GM19193 (cell line): ENCODE data around the gene ITGB5.

Experiments used
- POLR2A ChIP-seq: IDR thresholded peaks from 4 replicates; pipeline ENCODE4 v1.6.1; 2011; ENCODE audit not compliant: insufficient read depth, insufficient read length; ENCODE audit errors: extremely low read depth

The ITGB5 gene

DNA sequence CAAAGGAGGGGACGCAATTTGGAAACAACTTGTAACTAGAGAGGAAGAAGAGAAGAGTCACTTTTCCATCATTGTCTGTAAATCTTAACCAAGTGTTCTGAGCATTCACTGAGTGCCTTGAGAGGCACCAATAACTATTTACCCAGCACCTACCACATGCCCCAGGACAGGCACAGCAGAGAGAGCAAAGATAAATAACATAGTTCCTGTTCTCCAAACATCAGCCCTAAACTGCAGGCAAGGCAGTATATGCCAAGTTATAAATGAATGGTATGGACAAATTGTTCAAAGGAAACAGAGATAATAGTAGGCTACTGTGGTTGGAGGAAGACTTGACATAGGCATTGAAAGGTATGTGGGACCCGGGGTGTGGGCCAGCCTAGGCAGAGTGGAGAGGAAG, 45.6 kb downstream of the ITGB5 start:
- TF ChIP-seq POLR2A, result no peak

DNA sequence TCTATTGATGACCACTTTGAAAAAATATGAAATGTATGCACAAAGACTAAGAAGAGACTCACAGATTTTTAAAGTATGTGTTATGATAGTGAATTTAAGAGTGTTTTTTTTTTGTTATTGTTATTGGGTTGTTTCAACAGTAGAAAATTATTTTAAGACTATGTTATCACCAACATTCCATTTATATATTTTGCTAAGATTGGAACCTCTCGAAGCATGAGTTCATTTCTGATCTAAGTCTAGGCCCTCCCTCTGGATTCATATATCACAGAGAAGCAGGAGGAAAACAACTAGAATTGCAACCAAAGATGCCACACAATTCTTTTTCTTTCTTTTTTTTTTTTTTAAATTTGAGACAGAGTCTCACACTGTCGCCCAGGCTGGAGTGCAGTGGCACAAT, 46.8 kb downstream of the ITGB5 start:
- TF ChIP-seq POLR2A, result no peak

DNA sequence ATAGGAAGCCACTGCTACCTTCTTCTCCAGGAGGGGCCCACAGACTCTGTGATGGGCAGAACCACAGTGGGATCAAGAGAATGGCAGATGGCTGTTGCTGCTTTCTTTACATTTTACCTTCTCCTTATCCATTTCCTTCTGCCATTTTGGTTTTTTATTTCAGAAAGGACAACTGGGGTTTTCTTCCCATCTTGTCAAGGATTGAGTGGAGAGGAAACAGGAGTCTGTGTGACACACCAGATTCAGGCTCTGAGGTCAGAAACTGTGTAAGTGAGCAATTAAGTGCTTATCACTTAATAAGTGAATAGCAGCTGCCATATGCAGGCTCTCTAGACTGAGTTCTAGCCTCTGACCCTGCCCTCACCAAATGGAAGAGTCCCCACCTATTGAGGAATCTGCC, 47.3 kb downstream of the ITGB5 start:
- no peak for TF ChIP-seq POLR2A

DNA sequence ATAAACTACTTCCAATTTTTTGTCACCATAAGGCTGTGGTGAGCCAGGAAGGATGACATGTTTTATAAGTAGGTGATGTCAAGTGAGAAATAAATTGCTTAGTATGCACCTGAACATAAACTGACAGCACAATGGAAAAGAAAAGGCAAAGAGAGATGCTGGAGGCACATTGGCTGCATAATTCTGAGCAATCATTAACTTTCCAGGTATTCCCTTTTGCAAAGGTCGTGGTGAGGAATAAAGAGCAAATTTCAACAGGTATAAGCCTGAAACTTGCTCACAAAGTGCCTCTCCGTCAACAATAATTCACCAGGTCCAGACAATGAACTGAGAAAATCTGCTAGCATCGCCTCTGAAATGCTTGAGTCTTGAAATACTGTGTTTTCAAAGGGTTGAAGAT, 48.2 kb downstream of the ITGB5 start:
- no peak for TF ChIP-seq POLR2A

DNA sequence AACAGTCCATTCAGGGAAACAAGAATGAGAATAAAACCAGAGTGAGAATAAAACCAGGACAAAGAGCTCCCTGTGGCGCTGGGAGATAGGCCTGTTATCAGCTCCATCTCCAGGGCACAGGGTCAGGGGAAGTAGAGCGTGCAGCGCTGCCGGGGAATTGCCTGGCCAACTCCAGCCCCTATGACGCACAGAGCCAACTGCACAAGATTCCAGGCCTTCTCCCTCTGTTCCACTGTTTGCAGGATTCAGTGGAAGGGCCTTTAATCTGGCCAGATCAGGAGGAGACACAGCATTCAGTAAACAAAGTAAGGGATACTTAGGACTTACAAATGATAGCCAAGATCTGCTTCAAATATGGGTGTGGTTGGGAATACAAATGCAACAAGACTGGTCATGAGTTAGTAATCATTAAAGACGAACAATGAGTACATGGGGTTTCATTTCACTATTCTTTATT, 49.4 kb downstream of the ITGB5 start:
- TF ChIP-seq POLR2A, result no peak

DNA sequence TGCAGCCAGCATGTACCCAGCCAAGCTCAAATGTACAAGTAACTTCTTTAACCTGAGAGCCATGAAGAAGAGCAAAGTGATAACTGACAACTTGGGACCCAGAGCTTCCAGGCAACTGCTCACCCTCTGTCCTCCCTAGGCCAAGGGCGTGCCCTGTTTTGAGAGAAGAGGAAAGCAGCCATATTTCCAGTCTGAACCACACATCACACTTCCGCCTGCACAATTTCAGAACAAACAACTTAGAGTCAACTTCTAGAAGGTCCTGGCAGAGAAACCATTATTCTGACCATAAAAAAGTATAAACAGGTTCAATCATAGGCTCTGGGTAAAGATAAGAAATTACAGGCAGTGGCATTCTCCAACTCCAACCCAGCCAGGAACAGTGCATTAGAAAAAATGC, 50.1 kb downstream of the ITGB5 start:
- TF ChIP-seq POLR2A, result no peak

DNA sequence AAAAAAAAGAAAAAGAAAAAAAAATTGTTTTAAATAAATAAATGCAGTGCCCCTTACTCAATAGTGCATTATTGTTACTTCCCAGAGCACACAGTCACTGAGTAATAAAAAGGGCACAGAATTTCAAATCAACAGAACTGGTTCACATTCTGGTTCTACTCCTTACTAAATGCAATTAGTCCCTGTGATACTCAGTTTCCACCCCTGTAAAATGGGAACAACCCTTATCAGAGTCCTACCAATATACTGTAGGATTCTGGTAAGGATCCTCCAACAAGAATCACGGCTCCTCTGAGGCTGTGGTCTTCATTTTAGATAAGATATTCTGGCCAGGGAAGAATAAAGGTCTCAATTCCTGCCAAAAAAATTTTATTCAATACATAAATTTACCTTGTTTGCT, 50.7 kb downstream of the ITGB5 start:
- no peak for TF ChIP-seq POLR2A

DNA sequence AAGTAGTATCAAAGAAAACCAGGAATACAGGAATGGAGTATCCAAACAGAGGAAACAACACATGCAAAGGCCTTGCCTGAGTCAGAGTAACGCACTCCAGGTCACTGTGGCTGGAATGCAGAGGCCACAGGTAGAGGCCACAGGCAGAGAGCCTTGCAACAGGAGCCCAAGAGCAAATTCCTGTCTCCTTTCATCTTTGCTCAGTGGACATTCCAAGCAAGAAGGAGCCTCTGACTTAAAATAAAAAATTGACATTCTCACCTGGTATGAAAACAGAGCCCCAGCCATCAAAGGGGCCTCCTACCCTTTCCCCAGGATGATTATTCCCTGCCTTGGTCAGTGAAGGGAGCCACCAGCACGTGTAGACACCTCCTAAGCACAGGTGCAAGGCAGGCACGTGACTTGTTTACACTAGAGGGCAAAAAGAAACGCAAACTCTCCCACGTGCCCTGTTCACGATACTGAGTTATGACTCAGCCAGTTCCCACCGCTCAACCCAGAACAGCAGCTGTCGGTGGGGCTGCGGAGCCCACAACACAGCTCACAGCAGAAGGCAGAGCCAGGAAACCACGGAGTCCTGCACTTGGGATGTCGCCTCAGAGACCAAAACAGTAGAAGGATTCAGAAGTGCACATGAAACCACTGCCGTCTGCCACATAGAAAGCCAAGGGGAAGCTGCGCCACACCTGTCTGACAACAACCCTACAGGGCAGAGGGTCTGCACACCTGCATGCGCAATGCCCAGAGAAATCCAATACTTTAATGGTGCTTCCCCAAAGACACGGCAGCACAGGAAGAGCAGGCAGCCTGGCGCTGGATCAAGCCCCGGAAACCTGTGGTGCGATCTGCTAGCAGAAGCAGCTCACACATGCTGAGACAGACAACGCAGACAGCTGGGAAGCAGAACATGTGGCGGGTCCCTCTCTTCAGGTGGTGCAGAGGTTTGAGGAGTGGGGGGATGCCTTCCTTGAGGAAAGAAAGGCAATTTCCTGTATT, 52.1 kb downstream of the ITGB5 start:
- no peak for TF ChIP-seq POLR2A

DNA sequence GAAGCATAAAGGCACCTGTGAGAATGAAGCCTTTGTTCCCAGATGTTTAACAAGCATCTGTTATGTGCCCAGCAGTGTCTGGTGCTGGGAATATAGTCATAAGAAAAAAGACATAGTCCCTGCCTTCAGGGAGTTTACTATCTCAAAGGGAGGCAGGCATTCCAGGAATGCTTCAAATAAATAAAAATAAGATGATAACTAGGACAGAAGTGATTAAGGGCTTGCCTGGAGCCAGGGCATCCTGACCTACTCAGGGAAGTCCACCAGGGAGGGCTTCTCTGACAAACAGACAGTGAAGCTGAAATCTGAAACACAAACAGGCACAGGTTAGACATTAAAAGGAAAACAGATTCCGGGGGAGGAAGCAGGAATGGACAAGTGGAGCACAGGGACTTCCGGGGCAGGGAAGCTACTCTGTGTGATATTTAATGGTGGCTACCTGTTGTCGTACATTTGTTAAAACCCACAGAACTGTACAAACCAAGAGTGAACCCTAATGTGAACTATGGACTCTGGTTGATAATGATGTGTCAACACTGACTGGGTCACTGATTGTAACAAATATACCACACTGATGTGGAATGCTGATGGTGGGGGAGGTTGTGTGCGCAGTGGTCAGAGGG, 53.3 kb downstream of the ITGB5 start:
- no peak for TF ChIP-seq POLR2A

DNA sequence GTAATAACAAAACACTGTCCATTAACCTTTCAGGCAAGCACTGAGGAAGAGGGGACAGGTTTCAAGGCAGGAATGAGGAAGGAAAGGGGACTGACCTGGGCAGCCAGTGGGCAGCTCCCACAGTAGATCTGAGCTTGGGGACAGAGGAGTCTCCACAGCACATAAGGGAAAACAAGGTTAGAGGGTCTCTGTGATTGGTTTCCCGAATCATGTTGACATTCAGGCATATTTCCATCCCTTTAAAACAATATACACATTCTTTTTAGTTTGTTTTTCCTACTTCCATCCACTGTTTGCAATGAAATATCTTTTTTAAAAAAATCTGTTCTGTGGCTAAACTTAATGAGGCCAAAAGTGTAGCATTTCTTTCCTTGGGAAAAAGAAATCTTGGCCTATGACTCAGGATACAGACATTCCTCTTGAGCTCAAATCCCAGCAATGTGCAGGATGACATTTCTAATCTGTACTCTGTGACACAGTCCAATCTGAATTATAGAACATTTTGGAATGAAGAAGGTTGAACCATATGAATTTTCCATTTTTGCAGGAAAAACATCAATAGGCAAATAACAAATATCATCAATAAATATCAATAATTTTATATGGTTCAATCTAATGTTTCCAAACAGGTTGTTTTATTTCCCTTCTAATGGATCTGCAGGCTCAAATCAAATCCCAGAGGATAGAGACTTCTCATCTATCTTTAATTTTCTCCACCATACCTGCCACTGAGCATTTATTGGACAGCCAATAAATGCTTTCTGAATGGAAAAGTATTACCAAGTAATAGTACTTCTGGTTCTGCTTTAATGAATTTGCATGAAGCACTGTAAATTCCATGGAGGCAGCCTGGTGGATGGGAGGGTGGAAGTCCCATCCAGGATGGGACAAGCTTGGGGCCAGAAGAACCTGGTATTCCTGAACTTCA, 54.1 kb downstream of the ITGB5 start:
- no peak for TF ChIP-seq POLR2A

DNA sequence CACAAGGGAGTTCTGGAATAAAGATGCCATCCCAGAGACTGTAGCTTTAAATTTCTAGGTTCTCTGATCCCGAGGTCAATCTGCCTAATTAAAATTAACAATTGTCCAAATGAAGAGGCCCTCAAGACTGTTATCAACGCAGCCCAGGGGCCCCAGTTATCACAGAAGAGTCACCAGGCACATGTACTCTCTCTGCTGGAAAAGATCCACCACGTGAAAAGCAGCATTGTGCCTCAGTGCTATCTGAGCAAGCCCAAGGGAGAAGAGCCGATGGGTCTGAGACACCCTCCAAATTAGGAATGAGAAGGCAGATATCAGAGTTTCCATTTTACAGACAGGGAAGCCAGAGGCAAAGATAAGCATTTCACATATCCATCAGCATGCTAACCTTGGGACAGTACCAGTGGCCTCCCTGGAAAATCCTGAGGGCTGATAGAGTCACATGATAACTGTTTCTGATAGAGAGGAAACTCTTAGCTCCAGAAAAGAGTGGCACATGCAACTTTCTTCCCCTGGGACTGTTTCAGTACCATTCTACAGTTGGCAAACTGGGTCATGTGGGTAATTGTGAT, 55.5 kb downstream of the ITGB5 start:
- no peak for TF ChIP-seq POLR2A

DNA sequence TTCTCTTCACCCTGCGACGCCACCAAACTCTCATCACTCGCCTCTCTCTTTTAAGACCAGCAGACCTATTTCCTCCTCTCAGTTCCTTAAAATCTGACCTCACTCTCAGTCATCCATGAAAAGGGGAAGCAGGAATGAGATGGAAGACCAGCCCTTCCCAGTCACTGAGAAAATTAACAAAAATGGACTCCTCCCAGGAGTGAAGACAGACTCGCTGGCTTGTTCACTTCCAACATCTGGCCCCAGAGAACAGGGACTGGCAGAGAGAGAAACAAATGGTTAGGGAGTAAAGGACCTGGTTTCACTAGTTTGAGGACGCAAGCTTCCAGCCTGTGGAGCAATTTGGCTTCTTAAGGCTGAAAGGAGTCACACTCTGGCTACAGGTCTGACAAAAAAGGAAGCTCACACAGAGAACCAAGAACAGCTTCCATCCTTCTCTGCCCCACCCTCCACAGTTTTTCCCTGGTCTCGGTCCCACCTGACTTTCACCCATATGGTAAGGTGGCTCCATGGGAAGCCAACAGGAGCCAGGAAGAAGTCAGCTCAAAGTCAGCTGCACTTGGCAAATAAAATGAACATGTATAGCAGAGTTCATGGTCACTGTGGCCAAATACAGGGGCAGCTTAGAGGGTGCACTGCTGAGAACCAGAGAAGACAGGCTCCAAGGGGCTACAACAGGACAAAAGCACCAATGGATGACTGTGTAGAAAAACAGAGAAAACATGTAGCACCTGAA, 57.2 kb downstream of the ITGB5 start:
- no peak for TF ChIP-seq POLR2A

DNA sequence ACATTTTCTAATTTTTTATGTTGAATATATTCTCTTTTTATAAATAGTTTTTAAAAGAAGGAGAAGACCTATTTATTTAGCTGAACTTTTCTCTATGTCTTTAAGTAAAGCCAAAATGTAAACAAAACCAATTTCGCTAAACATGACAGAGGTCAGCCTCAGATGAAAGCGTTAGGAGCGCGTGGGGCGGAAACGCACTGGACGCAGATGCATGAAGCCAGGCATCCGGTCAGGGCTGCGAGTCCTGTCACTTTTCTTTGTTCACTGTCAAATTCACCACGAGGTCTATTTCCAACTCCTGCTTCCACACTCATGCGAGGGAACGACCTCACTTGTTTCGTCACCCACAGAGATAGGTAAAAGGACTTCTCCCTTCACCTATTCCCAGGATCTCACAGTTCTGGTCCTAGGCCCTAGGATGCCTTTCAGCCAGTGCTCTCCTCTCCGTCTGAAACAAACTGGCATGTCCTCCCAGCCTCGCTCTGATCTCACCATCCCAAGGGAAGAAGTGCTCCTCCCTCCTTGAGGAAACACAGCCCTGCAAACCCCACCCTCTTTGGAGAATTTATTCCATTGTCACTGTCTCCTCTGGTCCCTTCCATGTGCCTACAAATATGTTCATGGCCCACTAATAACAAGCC, 57.9 kb downstream of the ITGB5 start:
- no peak for TF ChIP-seq POLR2A
